ENCODE measurements around the gene MICB.
A peak's percentile ranks its signal among the peaks of the same experiment; 100 is the strongest.

The MICB gene

DNA sequence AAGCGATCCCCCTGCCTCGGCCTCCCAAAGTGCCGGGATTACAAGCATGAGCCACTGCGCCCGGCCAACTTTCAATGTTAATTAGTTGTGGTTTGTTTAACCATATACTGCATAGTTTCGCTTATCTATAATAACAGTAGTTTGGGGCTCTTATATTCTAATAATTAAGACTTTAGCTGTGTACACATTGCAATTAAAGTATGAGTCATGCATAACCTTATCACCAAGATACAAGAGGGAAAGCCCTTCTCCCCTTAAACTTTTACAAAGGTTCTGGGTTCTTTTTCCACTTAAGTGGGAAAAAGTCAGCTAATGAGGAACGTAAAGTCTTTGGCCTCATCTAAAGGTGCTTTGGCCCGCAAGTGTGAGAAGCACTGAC is 27.6 kb downstream of the MICB start (continued):
- peak; percentile 71 for TF ChIP-seq OSR2 (tag by site-specific recombination; IDR thresholded peaks at IDR 0.05)
- TF ChIP-seq ZNF610 (tag by site-specific recombination; IDR thresholded peaks at IDR 0.05; ENCODE audit: borderline replicate concordance): no peak
- TF ChIP-seq SP7 (tag by site-specific recombination; IDR thresholded peaks at IDR 0.05): peak; percentile 99

DNA sequence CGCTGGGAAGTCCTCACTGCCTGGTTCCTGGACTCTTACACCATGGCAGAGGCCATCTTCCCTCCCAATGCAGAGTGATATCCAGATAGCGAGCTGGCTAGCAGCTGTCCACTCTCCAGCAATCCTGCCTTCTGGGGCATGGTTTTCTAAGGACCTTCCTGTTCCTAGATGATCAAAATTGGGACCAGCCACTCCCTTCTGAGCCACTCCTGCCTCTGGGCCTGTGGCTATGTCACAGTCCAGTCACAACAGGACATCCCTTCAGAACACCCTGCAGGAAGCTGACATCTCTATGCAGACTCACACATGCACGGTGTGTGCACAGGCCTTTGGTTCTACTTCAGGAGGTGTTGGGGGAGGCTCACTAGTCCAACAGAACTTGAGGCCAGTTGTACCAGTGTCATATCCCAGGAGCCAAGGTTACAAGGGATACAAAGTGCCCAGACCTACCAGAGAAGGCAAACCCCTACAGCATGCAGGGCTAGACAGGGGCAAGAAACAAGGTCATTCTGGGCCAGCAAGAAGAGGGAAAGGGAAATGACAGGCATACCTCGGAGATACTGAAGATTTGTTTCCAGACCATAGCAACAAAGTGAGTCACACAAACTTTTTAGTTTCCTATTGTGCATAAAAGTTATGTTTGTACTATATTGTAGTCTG is 28.1 kb downstream of the MICB start:
- Histone ChIP-seq H3K36me3 (ENCODE audit: control insufficient read depth in 2 of 2, insufficient read depth in 1 of 2, low read length in 2 of 2) (peaks cover 9 to 21% of the 10 kb centered on the region in 2 experiments), H3K4me1 (ENCODE audit: control insufficient read depth, insufficient read depth, low read length) (peaks cover 3% of the 10 kb centered on the region), H3K9me3 (ENCODE audit: control insufficient read depth, insufficient read depth, low read depth, low read length) (no peaks in the 10 kb centered on the region), H3K4me3 (ENCODE audit: low read depth, low read length) (no peak overlapping the region), H3K27ac (ENCODE audit: extremely low read depth, low read depth, low read length) (no peak overlapping the region)
- no peak for TF ChIP-seq SP3 (tag by site-specific recombination; IDR thresholded peaks at IDR 0.05)
- TF ChIP-seq ZNF311 (tag by site-specific recombination; IDR thresholded peaks at IDR 0.05; ENCODE audit: borderline replicate concordance): no peak
- TF ChIP-seq ZSCAN23 (tag by site-specific recombination; IDR thresholded peaks at IDR 0.05): no peak
- no peak for TF ChIP-seq OVOL3 (tag by site-specific recombination; IDR thresholded peaks at IDR 0.05)
- no peak for TF ChIP-seq ZNF596 (tag by site-specific recombination; IDR thresholded peaks at IDR 0.05)
- TF ChIP-seq, protein P1, sequence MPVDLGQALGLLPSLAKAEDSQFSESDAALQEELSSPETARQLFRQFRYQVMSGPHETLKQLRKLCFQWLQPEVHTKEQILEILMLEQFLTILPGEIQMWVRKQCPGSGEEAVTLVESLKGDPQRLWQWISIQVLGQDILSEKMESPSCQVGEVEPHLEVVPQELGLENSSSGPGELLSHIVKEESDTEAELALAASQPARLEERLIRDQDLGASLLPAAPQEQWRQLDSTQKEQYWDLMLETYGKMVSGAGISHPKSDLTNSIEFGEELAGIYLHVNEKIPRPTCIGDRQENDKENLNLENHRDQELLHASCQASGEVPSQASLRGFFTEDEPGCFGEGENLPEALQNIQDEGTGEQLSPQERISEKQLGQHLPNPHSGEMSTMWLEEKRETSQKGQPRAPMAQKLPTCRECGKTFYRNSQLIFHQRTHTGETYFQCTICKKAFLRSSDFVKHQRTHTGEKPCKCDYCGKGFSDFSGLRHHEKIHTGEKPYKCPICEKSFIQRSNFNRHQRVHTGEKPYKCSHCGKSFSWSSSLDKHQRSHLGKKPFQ (tag by site-specific recombination; IDR thresholded peaks at IDR 0.05): no peak
- TF ChIP-seq ZNF175 (tag by site-specific recombination; IDR thresholded peaks at IDR 0.05): no peak
- TF ChIP-seq ZNF626 (tag by site-specific recombination; IDR thresholded peaks at IDR 0.05): no peak
- no peak for TF ChIP-seq ZNF433 (tag by site-specific recombination; IDR thresholded peaks at IDR 0.05; ENCODE audit: low read depth)
- no peak for TF ChIP-seq ZNF202 (tag by site-specific recombination; IDR thresholded peaks at IDR 0.05; ENCODE audit: borderline replicate concordance)
- no peak for TF ChIP-seq ZNF76 (tag by site-specific recombination; IDR thresholded peaks at IDR 0.05; ENCODE audit: borderline replicate concordance, low read depth)
- TF ChIP-seq, protein P2, sequence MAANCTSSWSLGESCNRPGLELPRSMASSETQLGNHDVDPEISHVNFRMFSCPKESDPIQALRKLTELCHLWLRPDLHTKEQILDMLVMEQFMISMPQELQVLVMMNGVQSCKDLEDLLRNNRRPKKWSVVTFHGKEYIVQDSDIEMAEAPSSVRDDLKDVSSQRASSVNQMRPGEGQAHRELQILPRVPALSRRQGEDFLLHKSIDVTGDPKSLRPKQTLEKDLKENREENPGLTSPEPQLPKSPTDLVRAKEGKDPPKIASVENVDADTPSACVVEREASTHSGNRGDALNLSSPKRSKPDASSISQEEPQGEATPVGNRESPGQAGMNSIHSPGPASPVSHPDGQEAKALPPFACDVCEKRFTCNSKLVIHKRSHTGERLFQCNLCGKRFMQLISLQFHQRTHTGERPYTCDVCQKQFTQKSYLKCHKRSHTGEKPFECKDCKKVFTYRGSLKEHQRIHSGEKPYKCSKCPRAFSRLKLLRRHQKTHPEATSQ (tag by site-specific recombination; IDR thresholded peaks at IDR 0.05): no peak
- TF ChIP-seq ZEB2 (tag by site-specific recombination; IDR thresholded peaks at IDR 0.05): 0 out of 2 replicates have a peak, but pooled peaks have one; percentile 1
- TF ChIP-seq ZNF677 (tag by site-specific recombination; IDR thresholded peaks at IDR 0.05): no peak
- no peak for TF ChIP-seq ZNF132 (tag by site-specific recombination; IDR thresholded peaks at IDR 0.05; ENCODE audit: borderline replicate concordance)
- TF ChIP-seq, protein P3, sequence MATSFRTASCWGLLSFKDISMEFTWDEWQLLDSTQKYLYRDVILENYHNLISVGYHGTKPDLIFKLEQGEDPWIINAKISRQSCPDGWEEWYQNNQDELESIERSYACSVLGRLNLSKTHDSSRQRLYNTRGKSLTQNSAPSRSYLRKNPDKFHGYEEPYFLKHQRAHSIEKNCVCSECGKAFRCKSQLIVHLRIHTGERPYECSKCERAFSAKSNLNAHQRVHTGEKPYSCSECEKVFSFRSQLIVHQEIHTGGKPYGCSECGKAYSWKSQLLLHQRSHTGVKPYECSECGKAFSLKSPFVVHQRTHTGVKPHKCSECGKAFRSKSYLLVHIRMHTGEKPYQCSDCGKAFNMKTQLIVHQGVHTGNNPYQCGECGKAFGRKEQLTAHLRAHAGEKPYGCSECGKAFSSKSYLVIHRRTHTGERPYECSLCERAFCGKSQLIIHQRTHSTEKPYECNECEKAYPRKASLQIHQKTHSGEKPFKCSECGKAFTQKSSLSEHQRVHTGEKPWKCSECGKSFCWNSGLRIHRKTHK (tag by site-specific recombination; IDR thresholded peaks at IDR 0.05): no peak
- TF ChIP-seq, protein P4, sequence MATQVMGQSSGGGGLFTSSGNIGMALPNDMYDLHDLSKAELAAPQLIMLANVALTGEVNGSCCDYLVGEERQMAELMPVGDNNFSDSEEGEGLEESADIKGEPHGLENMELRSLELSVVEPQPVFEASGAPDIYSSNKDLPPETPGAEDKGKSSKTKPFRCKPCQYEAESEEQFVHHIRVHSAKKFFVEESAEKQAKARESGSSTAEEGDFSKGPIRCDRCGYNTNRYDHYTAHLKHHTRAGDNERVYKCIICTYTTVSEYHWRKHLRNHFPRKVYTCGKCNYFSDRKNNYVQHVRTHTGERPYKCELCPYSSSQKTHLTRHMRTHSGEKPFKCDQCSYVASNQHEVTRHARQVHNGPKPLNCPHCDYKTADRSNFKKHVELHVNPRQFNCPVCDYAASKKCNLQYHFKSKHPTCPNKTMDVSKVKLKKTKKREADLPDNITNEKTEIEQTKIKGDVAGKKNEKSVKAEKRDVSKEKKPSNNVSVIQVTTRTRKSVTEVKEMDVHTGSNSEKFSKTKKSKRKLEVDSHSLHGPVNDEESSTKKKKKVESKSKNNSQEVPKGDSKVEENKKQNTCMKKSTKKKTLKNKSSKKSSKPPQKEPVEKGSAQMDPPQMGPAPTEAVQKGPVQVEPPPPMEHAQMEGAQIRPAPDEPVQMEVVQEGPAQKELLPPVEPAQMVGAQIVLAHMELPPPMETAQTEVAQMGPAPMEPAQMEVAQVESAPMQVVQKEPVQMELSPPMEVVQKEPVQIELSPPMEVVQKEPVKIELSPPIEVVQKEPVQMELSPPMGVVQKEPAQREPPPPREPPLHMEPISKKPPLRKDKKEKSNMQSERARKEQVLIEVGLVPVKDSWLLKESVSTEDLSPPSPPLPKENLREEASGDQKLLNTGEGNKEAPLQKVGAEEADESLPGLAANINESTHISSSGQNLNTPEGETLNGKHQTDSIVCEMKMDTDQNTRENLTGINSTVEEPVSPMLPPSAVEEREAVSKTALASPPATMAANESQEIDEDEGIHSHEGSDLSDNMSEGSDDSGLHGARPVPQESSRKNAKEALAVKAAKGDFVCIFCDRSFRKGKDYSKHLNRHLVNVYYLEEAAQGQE (tag by site-specific recombination; IDR thresholded peaks at IDR 0.05): peak; percentile 87
- ChIA-PET CTCF (interaction anchor here (0.6 kb wide), 1 partner anchor 21 kb away, joined by 6 read pairs; the partner anchor contains the start of gene NFKBIL1), POLR2A (interaction anchor here (1.2 to 2.2 kb wide), 4 partner anchors 10 to 29 kb away, joined by 3 to 11 read pairs (median 6); partner anchors contain the start of genes DDX39B and MICB)
